ENCODE results near the gene EFNB2. TPM values are rescaled to one million over a fixed set of nuclear protein-coding genes. Genes with fewer than 3 reads are reported as not detected.

EFNB2 gene
- total and polyA plus RNA-seq, 9 of the 15 experiments (the other 6 are each of a cell fraction or from before 2014, with no cell fraction given), result 0.01 to 0.29 (median 0.18) TPM

- no peak for TF ChIP-seq NFYB (IDR thresholded peaks at IDR 0.05; ENCODE audit: extremely low read depth, insufficient read length)
- no peak for TF ChIP-seq HDGF (IDR thresholded peaks at IDR 0.05)
- TF ChIP-seq BCOR (IDR thresholded peaks at IDR 0.05), result no peak
- TF ChIP-seq SP2 (IDR thresholded peaks at IDR 0.05; ENCODE audit: extremely low read depth, low read depth, low read length, poor library complexity, severe bottlenecking), result no peak
- TF ChIP-seq COPS2 (conservative IDR thresholded peaks at IDR 0.05), result no peak
- TF ChIP-seq, protein P1, sequence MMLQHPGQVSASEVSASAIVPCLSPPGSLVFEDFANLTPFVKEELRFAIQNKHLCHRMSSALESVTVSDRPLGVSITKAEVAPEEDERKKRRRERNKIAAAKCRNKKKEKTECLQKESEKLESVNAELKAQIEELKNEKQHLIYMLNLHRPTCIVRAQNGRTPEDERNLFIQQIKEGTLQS (IDR thresholded peaks at IDR 0.05), result no peak
- TF ChIP-seq, protein P1 (CRISPR knock-in tag; conservative IDR thresholded peaks at IDR 0.05), result no peak
- TF ChIP-seq E2F1 (CRISPR knock-in tag; IDR thresholded peaks at IDR 0.05), result no peak
- TF ChIP-seq BRD4 (IDR thresholded peaks at IDR 0.05), result no peak
Measured at GRCh38 chr13:106521095-106521799, 14.2 kb downstream of the EFNB2 start (continued).

Data from K562 (cell line).